Right hindlimb (tissue), 1 donor: ENCODE results near the gene OSBPL1A.
"Not testable (repeated sequence)": the region's sequence is repeated elsewhere in the genome, so short reads cannot be mapped to it uniquely, and the experiment has no call there.

ENCODE experiments used
- DNase-seq: peaks from one replicate; pipeline ENCODE4 v3.0.0-alpha.2; 2018

OSBPL1A gene

DNA sequence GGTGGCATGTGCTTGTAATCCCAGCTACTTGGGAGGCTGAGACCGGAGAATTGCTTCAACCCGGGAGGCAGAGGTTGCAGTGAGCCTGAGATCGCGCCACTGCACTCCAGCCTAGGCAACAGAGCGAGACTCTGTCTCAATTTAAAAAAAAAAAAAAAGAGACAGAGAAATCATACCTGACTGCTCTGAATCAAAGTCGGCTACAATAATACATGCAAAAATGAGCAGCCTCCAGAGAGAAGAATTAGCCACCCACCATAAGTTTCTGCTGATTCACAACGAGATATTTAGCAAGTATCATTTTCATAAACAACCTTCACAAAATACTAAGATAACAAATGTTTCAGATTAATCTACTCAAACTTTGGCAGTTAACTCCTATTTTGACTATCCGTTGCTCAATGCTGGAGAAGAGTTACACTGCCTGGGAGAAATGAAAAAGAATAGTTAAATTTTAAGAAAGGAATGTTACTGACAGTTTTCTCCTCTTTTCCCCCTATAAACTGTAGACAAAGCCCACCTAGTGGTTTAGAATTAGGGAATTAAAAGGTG lies 1.5 kb downstream of the OSBPL1A start:
- no peak for DNase-seq

DNA sequence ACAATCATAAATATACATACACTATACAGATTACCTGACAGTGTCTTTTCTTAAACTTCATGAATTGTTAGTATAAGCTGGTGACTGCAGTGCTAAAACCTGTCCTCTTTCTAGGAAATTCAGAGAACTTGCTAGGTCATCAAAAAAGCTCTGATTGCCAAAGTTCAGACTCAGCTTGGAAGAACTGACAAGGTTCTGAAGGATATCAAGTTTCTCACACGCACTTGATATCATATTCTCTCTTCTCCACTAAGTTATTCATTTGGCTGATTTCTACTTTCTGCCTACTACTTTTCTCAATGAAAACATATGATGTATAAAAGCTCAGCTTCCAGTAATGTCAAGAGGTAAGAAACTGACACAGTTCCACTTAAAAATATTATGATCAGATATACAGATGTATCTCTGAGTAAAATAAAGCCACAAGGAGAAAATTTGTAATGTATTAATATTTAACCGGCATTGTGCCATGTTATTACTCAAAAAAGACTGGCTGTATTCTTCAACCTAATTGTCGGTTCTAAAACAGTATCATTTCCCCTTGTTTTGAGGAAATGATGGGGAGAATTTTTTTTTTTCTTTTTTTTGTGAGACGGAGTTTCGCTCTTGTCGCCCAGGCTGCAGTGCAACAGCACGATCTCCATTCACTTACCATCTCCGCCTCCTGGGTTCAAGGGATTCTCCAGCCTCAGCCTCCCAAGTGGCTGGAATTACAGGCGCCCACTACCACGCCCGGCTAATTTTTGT lies 2.4 kb downstream of the OSBPL1A start:
- DNase-seq = no peak

DNA sequence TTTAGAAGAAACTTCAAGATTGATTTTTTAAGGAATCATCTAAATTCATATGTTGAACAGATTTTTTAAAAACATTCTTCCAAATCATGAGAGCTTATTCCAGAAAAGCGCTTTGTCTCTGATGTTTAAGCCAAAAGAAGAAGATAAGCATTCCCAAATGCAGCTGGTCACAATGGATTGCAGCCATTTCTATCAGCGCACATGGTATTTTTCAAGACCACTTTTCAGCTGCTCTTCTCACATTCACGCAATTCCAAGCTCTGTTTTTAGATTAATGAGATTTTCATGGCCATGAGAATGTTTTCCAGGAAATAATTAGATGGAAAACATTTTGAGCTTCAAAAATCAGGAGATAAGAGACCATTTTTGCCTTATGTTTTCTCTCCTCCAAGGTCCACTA lies 8.7 kb downstream of the OSBPL1A start:
- DNase-seq = no peak

DNA sequence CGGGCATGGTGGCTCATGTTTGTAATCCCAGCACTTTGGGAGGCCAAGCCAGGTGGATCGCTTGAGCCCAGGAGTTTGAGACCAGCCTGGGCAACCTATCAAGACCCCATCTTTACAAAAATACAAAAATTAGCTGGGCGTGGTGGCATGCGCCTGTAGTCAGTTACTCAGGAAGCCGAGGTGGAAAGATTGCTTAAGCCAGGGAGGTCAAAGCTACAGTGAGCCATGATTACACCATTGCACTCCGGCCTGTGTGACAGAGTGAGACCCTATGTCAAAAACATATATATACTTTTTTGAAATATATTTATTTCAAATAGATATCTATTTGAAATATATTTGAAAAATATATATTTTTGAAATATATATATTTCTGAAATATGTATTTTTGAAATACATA lies 10.9 kb downstream of the OSBPL1A start:
- DNase-seq = no peak

DNA sequence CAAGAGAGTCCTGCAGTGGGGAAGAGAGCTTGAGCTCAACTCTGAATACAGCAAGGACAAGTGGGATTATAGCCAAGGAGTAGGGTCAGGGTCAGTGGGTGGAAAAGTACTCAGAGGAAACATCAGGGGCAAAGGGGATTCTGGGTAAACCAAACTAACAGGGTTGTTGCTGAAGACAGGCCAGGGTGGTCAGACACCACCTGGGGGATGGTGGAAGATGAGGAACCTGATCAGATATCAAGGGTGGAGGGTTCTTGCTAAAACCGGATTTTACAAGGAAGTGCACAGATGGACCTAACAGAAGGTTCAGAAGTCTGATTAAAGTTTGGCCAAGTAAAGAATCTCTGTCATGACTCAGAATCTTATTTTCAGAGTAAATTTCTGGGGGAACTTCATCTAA lies 16.5 kb downstream of the OSBPL1A start:
- DNase-seq = no peak

GRCh38 chr18:24380163-24380747 lies 17.4 kb downstream of the OSBPL1A start:
- DNase-seq = no peak

DNA sequence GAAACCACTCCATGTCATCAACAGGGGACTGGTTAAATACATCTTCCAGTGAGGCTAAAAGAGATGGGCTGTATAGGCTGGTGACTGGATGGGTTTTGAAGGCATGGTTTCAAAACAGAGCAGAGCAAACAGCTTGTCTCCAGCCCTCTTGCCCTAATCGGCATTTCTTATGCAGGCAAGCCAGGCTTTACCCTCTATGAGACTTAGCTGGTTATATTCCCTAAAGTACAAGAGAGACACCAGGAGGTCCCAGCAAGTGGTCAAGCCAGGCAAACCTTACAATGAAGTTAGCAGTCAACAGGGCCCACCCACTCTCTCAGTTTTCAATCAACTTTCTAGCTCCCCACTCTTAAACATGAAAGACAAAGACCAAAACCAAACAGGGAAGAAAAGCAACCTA lies 19.0 kb downstream of the OSBPL1A start:
- no peak for DNase-seq

- DNase-seq = not testable (repeated sequence)
Measured at GRCh38 chr18:24376531-24376930, 21.1 kb downstream of the OSBPL1A start.

DNA sequence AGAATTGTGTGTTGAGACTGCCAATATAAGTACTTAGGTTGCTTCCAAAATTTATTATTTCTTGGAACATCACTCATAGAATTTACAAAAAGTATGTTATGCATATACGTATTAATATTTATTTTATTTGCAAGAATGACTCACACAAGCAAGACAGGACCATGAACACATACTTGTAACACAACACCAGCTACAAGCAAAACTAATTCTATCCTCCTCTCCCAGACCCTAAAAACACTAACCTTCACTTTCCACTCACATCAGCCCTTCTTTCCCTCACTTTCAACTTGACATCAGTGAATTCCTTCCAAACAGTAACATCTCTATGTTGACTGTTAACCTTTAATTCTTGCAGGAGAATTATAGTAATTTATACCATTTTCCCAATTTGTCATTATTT lies 24.3 kb downstream of the OSBPL1A start:
- no peak for DNase-seq

GRCh38 chr18:24372279-24372872 lies 25.2 kb downstream of the OSBPL1A start:
- DNase-seq = no peak

DNA sequence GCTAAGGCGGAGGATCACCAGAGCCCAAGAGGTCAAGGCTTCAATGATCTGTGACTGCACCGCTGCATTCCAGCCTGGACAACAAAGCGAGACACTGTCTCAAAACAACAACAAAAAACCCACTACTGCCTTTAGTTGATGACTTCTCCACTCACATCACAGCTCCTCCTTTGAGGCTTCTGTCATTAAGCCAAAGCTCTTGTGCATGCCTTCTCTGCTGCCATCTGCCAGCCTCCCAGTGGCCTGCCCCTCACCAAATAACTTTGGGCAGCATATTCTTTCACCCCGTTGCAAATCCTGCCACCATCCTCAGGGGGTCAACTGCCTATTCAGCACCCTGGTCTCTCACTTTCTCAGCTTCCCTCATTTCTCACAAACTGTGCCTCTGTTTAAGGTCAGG lies 27.5 kb downstream of the OSBPL1A start:
- no peak for DNase-seq

GRCh38 chr18:24369426-24369825 lies 28.2 kb downstream of the OSBPL1A start:
- DNase-seq = no peak

GRCh38 chr18:24368749-24369148 lies 28.9 kb downstream of the OSBPL1A start:
- no peak for DNase-seq

- DNase-seq = no peak
Measured at GRCh38 chr18:24366328-24366727, 31.3 kb downstream of the OSBPL1A start.

DNA sequence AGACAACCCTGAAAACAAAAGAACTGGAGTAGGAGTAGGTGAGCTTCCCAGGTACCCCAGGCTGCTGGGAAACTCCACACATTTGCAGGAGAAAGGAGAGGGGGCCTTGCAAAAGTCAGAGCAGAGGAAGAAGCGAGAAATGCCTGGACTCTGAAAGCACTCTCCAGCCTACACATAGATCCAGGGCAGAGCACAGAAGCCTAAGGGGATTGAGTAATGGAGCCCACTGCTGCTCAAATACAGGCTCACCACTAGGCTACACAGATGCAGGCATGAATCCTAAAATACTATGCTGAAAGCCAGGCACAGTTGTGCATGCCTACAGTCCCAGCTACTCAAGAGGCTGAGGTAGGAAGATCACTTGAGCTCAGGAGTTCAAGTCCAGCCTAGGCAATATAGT lies 33.4 kb downstream of the OSBPL1A start:
- DNase-seq = no peak

DNA sequence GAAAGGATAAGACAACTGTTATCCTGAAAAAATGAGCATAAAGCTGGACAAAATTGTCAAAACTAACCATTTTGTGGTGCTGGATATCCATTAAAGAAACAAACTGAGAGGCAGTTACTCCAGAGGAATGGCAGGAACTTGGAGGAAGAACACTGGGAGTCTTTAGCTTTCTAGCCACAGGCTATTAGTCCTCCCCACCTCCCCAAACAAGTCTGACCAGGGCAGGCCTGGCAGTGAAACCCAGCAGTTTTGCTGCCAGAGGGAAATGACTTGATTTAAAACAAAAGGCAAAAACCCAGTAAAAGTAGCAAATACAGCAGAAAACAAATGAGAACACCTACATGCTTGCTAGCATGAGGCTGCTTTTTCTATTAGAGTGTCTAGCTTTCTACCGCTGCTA lies 34.9 kb downstream of the OSBPL1A start:
- DNase-seq = no peak

GRCh38 chr18:24359787-24360530 lies 37.7 kb downstream of the OSBPL1A start:
- not testable (repeated sequence) for DNase-seq

GRCh38 chr18:24354278-24354677 lies 43.3 kb downstream of the OSBPL1A start:
- no peak for DNase-seq

DNA sequence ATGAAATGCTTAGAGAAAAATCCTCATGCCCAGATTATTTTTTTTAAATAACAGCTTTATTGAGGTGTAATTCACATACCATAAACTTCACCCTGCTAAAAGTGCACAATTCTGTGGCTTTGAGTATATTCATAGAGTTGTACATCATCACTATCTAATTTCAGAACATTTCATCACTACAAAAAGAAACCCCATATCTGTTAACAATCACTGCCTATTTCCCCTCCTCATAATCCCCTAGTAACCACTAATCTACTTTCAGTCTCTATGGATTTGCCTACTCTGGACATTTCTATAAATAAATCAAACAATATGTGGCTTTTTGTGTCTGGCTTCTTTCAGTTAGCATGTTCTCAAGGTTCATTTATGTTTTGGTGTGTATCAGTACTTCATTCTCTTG lies 51.4 kb downstream of the OSBPL1A start:
- DNase-seq = no peak

DNA sequence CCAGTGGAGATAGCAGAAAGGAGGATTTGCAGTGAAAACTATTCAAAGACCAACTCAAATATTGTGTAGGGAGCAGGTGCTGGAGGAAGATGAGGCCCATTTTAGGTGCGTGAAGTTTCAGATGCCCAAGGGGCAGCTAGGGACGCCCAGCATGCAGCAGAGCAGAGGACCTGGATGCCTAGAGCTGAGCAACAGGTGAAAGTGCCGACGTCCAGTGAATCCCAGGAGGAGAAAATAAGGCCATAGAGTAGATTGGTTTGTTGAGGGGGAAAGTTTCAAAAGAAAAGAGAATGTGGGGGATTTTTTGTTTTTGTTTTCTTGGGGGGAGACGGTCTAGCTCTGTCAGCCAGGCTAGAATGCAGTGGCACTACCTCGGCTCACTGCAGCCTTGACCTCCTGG lies 53.1 kb downstream of the OSBPL1A start:
- no peak for DNase-seq

- no peak for DNase-seq
Measured at GRCh38 chr18:24342347-24342746, 55.3 kb downstream of the OSBPL1A start.

DNA sequence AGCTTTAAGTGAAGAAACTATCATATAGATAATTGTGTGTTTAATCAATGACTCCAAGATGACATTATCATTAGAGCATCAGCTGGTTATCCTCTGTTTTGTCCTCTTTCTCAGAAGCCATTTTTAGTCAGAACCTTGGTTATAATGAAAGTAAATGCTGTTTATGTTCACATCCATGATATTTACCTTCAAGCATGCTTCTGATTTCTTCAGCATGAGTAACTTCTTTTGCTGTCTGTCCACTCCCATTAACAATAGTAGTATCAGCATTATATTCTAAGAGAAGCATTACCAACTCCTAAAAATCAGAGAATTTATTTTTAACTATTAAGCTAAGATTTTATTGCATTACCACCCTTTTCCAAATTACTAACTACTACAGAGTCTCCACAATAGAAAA lies 56.3 kb downstream of the OSBPL1A start:
- no peak for DNase-seq

DNA sequence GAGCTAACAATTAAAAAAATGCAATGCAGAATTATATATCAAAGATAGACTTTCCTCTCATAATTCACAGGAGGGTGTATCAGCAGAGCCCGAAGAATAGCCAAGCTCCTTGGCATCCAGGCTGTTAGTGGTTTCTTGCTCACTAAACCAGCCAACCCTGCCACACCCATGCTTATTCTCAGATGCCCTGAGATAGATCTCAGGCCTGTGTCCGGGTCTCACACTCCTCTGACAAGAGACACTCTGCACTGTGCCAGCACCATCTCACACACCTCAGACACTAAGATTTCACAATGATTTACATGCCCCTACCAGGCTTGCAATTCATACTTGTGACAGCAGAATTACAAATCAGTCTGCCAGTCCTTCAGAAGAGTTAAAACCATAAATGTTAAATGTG lies 64.5 kb downstream of the OSBPL1A start:
- no peak for DNase-seq

GRCh38 chr18:24326211-24326610 lies 71.4 kb downstream of the OSBPL1A start:
- DNase-seq = no peak
